ENCODE results near the gene ENAH.
"Not testable (repeated sequence)": the region's sequence is repeated elsewhere in the genome, so short reads cannot be mapped to it uniquely, and the experiment has no call there.

Gene ENAH

GRCh38 chr1:225695578-225696337, 42.8 kb upstream of the ENAH start:
- H3K4me3 Mint-ChIP-seq: peak overlapping the region in 2 of 3 experiments; percentile 12 to 45
- no peaks in the 10 kb centered on the region for H3K36me3 Mint-ChIP-seq (ENCODE audit: low read depth)
- TF ChIP-seq CTCF (IDR thresholded peaks at IDR 0.05; ENCODE audit: unreplicated experiment in 3 of 3): no peak
- H3K4me1 Mint-ChIP-seq: peaks cover 71% of the 10 kb centered on the region
- H3K27ac Mint-ChIP-seq: peak overlapping the region; percentile 77 to 92 (median 78)
- peaks cover 5% of the 10 kb centered on the region for H3K27me3 Mint-ChIP-seq (ENCODE audit: low read depth)
- H3K9me3 Mint-ChIP-seq: peaks cover 5% of the 10 kb centered on the region

- Mint-ChIP-seq H3K9me3 (peaks cover 5% of the 10 kb centered on the region), H3K27me3 (ENCODE audit: low read depth) (peaks cover 5% of the 10 kb centered on the region), H3K36me3 (ENCODE audit: low read depth) (no peaks in the 10 kb centered on the region), H3K4me1 (peaks cover 63% of the 10 kb centered on the region), H3K27ac (peak overlapping the region; percentile 59 to 85 (median 78)), H3K4me3 (no peak overlapping the region)
- TF ChIP-seq CTCF (IDR thresholded peaks at IDR 0.05; ENCODE audit: unreplicated experiment in 3 of 3): no peak
These were observed 41.3 kb upstream of the ENAH start for GRCh38 chr1:225694151-225694603.

GRCh38 chr1:225693697-225694096, 40.8 kb upstream of the ENAH start:
- H3K36me3 Mint-ChIP-seq (ENCODE audit: low read depth); H3K4me3 Mint-ChIP-seq; H3K9me3 Mint-ChIP-seq; H3K27me3 Mint-ChIP-seq (ENCODE audit: low read depth): not testable (repeated sequence)
- Mint-ChIP-seq H3K4me1 (peaks cover 64% of the 10 kb centered on the region), H3K27ac (peak overlapping the region; percentile 59 to 85 (median 78))

GRCh38 chr1:225693085-225693696, 40.3 kb upstream of the ENAH start:
- H3K9me3 Mint-ChIP-seq: peaks cover 5% of the 10 kb centered on the region

GRCh38 chr1:225692517-225692879, 39.6 kb upstream of the ENAH start:
- Mint-ChIP-seq H3K27me3 (ENCODE audit: low read depth) (peaks cover 5% of the 10 kb centered on the region), H3K9me3 (peaks cover 5% of the 10 kb centered on the region), H3K36me3 (ENCODE audit: low read depth) (no peaks in the 10 kb centered on the region), H3K27ac (no peak overlapping the region), H3K4me1 (peaks cover 62% of the 10 kb centered on the region), H3K4me3 (no peak overlapping the region)
- no peak for TF ChIP-seq CTCF (IDR thresholded peaks at IDR 0.05; ENCODE audit: unreplicated experiment in 3 of 3)

More at GRCh38 chr1:225693085-225693696, 40.3 kb upstream of the ENAH start:
- no peak for TF ChIP-seq CTCF (IDR thresholded peaks at IDR 0.05; ENCODE audit: unreplicated experiment in 3 of 3)
- peaks cover 64% of the 10 kb centered on the region for H3K4me1 Mint-ChIP-seq
- H3K4me3 Mint-ChIP-seq: no peak overlapping the region
- H3K27me3 Mint-ChIP-seq (ENCODE audit: low read depth): peaks cover 5% of the 10 kb centered on the region
- no peaks in the 10 kb centered on the region for H3K36me3 Mint-ChIP-seq (ENCODE audit: low read depth)
- H3K27ac Mint-ChIP-seq: no peak overlapping the region

GRCh38 chr1:225691861-225692516, 39.1 kb upstream of the ENAH start:
- peaks cover 5% of the 10 kb centered on the region for H3K9me3 Mint-ChIP-seq

More at GRCh38 chr1:225691861-225692516, 39.1 kb upstream of the ENAH start:
- Mint-ChIP-seq H3K4me3 (no peak overlapping the region), H3K27ac (no peak overlapping the region), H3K4me1 (peaks cover 57% of the 10 kb centered on the region), H3K36me3 (ENCODE audit: low read depth) (no peaks in the 10 kb centered on the region), H3K27me3 (ENCODE audit: low read depth) (peaks cover 5% of the 10 kb centered on the region)
- TF ChIP-seq CTCF (IDR thresholded peaks at IDR 0.05; ENCODE audit: unreplicated experiment in 3 of 3): no peak
